NCI-H1436 (cell line): Measurements from ENCODE around the gene ZNFX1.

ENCODE experiments used
- DNase-seq: peaks from one replicate; lab custom pipeline; 2025; lab: John Stamatoyannopoulos, UW

The ZNFX1 gene

GRCh38 chr20:49292010-49292409 lies 14.2 kb upstream of the ZNFX1 start:
- DNase-seq, result no peak

DNA sequence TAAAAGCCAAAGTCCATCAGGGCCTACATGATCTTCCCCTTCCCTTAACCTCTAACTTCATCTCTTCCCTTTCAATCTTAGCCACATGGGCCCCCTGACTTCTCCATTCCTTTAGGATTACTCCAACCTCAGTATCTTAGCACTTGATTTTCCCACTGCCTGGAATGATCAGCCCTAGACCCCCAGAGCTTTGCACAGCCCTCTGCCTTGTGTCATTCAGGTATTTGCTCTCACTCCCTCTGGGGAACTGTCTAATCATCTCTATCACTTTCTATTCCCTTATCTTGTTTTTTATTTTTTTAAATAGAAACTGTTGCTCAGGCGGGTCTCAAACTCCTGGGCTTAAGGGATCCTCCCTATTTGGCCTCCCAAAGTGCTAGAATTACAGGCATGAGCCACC lies 13.3 kb upstream of the ZNFX1 start:
- no peak for DNase-seq

DNA sequence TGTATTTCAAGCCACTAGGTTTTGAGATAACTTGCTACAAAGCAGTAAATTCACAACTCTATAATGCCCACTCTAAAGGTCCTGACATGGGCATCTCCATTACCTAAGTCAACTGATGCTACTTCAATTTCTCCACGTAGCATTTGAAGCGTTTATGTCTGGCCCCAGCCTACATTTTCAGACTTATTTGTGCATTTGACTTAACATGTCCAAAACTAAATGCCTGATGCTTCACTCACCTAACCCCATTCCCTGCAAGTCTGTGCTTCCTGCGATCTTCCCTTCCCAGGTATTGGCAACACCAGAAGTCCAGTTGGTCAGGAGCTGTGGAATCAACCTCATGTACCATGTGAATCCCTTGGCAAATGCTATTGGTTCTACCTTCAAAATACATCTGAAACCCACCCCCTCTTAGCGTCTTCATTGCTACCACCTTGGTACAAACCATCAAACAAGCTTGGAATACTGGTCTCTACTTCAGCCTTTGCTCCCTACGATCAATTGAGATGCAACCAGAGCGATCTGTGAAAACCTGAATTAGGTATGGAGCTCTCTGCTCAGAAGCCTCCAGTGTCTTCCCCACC lies 12.8 kb upstream of the ZNFX1 start:
- DNase-seq, result no peak

- no peak for DNase-seq
These were observed 11.2 kb upstream of the ZNFX1 start for GRCh38 chr20:49288784-49289696.

GRCh38 chr20:49288250-49288751 lies 10.4 kb upstream of the ZNFX1 start:
- no peak for DNase-seq

DNA sequence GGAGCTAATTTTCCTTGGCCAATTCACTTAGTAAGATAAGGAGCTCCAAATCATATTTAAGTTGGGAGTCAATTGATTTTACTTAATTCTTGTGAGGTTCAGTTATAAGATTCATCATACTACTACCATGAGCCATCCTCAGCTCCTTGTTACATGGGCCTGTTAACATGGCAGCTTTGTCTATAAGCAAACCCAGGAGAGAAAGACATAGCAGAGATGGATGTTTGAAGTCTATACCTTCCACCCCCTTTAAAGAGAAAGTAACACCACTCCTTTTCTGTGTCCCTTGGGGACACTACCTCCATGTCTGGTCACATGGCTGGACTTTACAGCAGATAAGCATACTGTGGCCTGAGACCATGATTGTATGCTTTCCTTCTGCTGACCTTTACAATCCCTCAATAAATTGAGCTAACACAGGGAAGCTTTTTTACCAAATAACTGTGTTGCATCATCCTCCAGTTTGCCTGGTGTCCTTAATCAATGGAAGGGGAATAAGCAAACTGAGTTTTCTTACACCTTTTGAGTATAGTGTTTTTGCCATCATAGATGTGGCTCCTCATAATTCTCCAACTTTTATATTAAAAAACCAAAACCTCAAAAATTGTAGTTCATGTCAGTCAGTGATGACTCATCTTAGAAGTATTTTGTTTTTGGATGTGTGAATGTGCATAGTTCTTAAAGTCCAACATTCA lies 9.8 kb upstream of the ZNFX1 start:
- no peak for DNase-seq

GRCh38 chr20:49286689-49287551 lies 9.1 kb upstream of the ZNFX1 start:
- DNase-seq, result no peak

- no peak for DNase-seq
These were observed 8.1 kb upstream of the ZNFX1 start for GRCh38 chr20:49285813-49286494.

DNA sequence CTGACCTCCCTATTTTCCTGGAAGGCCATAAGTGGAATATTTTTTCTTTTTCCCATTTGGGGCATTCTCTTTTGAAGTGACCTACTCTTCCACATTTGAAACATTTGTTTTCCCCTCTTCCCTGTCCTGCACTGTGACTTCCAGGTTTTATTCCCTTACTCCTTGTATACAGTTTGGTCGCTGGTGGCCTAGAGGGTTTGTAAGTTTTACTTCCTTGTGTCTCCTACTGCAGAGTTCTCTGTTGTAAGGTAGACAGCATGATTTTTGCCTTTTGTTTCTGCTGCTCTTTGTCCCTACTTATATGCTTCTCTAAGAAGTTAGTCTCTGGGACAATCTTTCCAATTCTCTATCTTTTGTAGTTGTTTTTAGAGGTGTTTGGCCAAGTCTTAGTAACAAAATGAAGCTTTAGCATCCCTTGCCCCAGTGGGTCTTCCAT lies 7.4 kb upstream of the ZNFX1 start:
- no peak for DNase-seq

DNA sequence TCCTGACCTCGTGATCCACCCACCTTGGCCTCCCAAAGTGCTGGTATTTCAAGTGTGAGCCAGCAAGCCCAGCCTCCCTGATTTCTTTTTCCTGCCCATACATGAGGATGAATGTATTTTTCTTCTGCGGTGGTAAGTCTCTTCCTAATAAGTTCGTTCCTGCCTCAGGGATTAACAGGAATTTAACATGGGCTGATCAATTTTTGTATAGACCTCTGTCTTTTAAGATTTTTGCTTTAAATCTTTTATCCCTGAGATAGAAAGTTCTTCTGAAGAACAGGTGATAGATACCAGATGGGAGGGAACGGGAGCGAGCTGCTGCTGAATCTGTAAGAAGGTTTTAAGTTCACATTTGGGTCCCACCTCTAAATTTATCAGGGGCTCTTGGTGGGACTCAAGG lies 7.0 kb upstream of the ZNFX1 start:
- no peak for DNase-seq

GRCh38 chr20:49283703-49284625 lies 6.1 kb upstream of the ZNFX1 start:
- DNase-seq, result no peak

DNA sequence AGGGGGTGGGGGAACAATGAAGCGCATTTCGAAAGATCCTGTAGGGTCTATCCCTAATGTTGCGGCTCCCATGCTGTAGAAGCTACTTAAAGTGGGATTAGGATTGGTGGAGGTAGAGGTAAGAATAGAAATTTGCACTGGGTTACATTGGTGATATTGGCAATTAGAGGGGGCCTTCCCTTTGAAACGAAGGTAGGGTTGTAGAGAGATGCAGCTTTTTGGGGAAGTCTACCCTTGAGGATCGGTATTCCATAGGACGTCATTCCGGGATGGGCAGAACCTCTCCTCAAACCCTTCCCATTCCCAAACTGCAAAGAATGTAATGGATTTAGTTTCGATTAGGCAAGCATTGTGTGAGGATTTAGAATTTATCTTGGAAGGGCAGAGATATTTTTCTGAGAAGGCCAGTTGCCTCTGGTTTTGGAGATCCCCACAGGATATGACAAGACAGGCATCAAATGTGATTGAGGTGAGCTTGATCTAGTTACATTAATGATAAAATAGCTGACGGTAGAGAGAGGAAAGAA lies 5.4 kb upstream of the ZNFX1 start:
- no peak for DNase-seq

- no peak for DNase-seq
These were observed 4.8 kb upstream of the ZNFX1 start for GRCh38 chr20:49282584-49283171.

DNA sequence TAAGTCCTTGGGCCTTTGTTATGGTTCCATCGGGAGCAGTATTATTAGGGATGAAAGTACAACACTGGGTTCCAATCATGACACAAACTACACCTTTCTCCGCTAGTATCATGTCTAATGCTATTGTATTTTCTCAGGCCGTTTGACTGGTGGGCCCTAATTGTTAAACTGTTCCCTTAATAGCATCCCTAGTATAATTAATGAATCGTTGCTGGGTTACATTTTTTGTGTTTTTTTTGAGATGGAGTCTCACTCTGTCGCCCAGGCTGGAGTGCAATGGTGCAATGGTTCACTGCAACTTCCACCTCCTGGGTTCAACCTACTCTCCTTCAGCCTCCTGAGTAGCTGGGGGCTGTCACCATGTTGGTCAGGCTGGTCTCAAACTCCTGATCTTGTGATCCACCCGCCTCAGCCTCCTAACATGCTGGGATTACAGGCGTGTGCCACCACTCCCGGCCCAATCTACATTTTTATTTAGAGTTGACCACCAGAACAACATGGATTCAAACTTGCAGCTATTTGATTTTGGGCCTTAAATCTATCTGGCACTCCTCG lies 4.1 kb upstream of the ZNFX1 start:
- no peak for DNase-seq

GRCh38 chr20:49281059-49281912 lies 3.4 kb upstream of the ZNFX1 start:
- no peak for DNase-seq

DNA sequence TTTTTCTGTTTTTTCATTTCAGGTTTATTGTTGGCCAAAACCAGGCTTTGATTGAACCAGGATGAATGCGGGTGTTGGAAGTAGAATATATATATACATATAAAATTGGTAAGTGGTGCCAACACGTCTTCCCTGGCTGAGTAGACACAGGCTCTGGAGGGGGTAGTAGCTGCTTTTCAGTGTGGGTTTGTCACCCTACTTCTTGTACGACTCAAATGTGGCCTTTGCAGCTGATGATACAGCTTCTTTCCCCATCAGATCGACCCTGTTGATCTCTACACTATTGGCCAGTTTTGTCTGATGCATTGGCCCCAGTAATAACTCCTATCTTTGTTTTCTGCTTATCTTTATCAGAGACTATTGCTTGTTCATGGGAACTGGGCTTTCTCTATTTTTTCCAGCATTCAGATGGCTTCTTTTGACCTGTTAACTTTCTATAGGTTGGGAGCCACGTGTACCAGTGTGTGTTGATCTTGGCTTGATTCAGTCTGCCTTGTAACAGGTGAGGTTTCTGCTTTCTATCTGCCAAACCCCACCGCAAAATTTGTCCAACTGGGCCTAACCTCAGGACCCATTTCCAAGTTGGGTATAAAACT lies 2.7 kb upstream of the ZNFX1 start:
- DNase-seq, result no peak

GRCh38 chr20:49279677-49280462 lies 2.0 kb upstream of the ZNFX1 start:
- no peak for DNase-seq
